DOHH2 (cell line): Measurements from ENCODE around the gene APELA.

ENCODE experiments used
- CTCF ChIP-seq: fragments of 200-600 bp; sonication (generic); IDR thresholded peaks from one replicate; pipeline ENCODE4 v1.5.1; 2014; ENCODE audit warnings: antibody characterized with exemption, mild to moderate bottlenecking, low read depth, low read length; ENCODE audit not compliant: poor library complexity, severe bottlenecking
- EZH2phosphoT487 ChIP-seq: fragments of 200-600 bp; sonication (generic); IDR thresholded peaks from 2 replicates; pipeline ENCODE4 v1.6.1; 2017; ENCODE audit warnings: borderline replicate concordance, mild to moderate bottlenecking, antibody characterized with exemption, low read length, moderate library complexity, mixed read lengths

- TF ChIP-seq CTCF (no peak), EZH2phosphoT487 (no peak)
These were observed 56.3 kb downstream of the APELA start for GRCh38 chr4:164933244-164933643.
